NK-92 treated with Interleukin-12 subunit alpha and Interleukin-12 subunit beta, amount 100 ng/mL, for 24 hours (cell line): ENCODE data around the gene HCFC1.
"Not testable (repeated sequence)": the region's sequence is repeated elsewhere in the genome, so short reads cannot be mapped to it uniquely, and the experiment has no call there.

Source experiments
- DNase-seq: peaks from one replicate; lab custom pipeline; 2025; lab: John Stamatoyannopoulos, UW

HCFC1 gene

DNA sequence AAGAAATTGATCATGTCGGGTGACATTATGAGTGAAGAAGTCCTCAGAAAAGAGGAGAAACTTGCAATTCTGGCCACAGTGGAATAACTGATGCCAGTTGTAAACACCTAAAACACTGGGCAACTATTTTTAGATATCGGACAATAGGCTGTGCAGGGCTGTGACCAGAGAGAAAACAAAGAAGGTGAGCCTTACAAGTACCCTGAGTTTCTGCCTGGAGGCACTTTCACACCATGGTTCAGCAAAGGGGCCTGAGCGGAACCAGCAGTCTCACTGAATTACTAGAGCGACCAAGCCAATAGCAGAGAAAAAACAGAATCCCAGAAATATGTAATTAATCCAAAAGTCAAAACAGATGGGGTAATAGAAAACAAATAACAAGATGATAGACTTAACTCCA lies 36.9 kb upstream of the HCFC1 start:
- DNase-seq: no peak

DNA sequence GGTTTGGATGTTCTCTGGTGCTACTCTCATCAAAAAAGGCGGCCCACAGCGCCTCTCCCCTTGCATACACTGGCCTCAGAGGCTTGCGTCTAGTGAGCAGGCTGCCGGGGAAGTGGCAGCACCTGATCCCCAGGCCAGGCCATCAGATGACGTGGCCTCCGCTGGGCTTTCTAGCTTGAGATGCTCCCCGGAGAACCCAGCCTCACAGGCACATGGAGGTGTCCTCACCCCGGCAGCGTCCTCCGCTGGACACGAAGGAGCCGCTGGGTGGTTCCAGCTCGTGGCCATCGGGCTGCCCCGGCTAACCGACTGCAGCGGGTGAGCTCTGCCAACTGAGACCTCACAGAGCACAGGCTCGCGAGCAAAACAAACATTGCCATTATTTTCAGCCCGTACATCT lies 35.3 kb upstream of the HCFC1 start:
- DNase-seq: no peak

DNA sequence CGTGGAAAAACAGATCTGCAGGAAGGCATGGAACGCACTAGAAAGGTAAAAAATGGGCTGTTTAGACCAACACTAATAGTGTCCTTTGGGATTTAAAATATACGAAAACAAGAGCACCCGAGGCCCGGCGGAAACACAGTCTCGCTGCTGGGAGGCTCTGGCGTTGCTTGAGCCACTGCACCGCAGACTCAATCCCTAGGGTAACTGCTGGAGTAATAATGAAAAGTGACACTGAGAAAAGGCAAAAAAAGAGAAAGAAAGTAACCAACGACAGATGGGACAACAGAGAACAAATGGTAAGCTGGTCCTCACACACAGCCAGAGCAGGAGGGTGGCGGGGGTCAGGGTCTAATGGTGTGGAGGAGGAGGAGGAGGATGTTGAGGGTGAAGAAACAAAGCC lies 32.7 kb upstream of the HCFC1 start:
- no peak for DNase-seq

DNA sequence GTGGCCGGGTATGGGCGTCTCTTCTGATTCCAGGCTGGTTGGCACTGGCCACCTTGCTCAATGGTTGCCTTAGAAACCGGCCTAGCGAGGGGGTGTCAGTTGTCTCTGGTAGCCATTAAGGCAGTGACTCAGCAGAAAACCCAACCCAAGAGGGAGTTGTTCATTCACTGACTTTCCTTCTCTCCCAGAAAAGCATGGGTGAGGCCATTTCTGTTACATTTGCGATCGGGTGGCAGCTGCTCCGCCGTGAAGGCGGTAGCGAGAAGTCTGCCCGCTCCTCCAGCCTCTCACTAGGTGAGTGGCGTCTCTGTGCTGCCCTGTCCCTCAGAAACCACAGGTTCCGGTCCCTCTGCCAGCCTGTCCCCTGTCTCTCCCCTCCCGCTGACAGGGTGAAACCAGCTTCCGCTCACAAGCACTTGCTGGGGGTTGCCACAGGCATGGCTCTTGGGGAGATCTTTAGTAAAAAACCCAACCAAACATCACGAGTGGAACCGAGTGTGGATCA lies 30.6 kb upstream of the HCFC1 start:
- no peak for DNase-seq

DNA sequence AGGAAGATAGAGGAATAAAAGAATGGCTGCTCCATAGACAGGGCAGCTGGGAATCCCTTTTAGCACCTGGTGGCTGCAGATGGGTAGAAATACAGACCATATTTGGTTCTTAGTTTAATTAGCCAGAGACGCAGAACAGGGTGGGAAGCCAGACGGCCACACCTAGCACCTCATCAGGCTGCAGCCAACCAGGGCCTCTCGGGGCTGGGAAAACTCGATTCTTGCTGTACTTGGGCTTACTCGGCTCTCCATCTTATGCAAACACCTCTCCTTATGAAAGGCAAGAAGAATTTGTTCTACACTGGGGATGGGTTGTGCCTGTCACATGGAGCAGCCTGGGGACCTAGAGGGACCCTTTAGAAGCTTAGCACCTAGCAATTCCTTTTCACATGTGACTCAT lies 28.4 kb upstream of the HCFC1 start:
- DNase-seq: no peak

- no peak for DNase-seq
Measured at GRCh38 chrX:153999359-154000037, 27.9 kb upstream of the HCFC1 start.

DNA sequence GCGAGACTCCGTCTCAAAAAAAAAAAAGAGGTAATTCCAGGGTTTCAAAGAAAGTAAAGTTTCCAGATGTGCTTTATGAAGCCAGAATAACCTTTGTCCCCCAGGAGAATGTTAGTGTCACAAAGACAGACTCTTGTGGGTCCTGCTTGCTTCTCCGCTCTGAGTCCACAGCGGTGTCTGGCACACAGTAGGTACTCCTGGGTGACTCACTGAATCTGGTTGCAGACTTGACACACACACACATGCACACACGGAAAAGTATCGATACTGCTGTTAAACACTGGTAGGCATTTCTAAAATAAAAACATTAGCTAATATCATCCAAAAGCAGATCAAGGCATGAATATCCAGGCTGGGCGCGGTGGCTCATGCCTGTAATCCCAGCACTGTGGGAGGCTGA lies 23.9 kb upstream of the HCFC1 start:
- DNase-seq: no peak

DNA sequence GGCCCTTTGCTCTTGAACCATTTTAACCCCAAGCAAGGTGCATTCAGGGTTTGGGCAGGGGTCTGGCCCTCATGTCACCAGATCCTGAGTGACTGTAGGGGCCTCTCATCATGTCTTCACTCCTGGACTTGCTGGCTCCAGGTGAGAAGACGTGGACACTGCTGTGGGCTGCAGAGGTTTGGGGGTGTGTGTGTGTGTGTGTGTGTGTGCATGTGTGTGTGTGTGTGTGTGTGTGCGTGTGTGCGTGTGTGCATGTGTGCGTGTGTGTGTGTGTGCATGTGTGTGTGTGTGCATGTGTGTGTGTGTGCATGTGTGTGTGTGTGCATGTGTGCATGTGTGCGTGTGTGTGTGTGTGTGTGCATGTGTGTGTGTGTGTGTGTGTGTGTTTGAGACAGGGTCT lies 22.8 kb upstream of the HCFC1 start:
- not testable (repeated sequence) for DNase-seq

DNA sequence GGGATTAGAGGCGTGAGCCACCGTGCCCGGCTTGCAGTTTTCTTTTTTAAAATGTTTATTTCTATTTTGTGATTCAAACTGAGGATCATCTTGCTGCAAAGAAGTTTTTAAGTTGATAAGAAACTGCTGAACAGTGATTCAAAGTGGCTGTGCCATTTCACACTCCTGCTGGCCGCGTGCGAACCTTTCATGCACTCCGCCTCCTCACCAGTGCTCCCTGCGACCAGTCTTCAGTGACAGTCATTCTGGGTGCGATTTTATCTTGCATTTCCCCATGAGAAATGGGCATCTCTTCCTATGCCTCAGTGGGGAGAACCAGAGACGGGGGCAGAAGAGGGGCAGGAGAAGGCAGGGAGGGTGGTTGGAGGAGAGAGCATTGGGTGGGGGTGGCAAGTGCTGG lies 22.4 kb upstream of the HCFC1 start:
- DNase-seq: no peak

DNA sequence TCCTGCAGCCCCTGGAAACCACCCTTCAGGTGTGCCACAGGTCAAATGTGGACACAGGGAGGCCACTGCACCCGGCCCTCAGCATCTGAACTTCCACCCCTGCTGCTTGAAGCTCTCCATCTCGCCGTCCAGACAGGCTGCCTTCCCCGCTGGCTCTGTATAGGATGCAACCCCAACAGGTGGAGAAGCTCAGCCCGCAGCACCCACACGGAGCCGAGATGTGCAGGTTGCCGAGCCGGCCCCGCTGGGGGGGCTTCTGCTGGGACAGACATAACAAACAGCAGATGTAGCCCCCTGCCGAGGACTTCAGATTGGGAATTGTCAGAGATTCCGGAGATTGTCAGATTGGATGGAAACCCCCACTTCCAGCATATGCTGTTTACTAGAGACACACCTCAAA lies 21.5 kb upstream of the HCFC1 start:
- no peak for DNase-seq

DNA sequence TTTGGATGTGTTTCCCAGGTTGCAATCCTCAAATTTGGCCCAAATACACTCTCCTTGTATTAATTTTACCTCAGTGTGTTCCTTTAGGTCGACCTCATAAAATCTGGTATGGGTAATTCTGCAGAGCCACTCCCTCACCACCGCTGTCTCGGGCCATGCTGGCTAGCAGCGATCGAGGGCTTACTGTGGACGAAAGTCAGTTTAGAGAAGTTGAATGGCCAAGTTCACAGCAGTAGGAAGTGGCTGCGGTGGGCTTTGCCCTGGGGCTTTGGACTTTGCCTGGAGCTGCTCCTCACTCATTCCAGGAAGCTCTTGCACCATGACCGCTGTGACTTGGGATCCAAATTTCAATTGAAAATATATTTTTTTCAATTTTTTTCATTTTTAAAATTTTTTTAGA lies 20.6 kb upstream of the HCFC1 start:
- DNase-seq: no peak

DNA sequence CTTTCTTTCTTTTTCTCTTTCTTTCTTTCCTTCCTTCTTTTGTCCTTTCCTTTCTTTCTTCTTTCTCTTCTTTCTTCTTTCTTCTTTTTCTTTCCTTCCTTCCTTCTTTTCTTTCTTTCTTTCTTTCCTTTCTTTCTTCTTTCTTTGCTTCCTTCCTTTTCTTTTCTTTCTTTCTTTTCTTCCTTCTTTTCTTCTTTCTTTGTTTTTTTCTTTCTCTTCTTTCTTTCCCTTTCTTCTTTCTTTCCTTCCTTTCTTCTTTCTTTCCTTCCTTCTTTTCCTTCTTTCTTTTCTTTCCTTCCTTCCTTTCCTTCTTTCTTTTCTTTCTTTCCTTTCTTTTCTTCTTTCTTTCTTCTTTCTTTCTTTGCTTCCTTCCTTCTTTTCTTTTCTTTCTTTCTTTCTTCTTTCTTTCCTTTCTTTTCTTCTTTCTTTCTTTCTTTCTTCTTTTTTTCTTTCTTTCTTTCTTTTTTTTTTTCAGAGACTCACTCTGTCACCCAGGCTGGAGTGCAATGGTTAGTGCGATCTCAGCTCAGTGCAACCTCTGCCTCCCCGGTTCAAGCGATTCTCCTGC lies 19.5 kb upstream of the HCFC1 start:
- no peak for DNase-seq

GRCh38 chrX:153989973-153990655 lies 18.5 kb upstream of the HCFC1 start:
- no peak for DNase-seq

GRCh38 chrX:153988493-153988892 lies 16.9 kb upstream of the HCFC1 start:
- DNase-seq: no peak

DNA sequence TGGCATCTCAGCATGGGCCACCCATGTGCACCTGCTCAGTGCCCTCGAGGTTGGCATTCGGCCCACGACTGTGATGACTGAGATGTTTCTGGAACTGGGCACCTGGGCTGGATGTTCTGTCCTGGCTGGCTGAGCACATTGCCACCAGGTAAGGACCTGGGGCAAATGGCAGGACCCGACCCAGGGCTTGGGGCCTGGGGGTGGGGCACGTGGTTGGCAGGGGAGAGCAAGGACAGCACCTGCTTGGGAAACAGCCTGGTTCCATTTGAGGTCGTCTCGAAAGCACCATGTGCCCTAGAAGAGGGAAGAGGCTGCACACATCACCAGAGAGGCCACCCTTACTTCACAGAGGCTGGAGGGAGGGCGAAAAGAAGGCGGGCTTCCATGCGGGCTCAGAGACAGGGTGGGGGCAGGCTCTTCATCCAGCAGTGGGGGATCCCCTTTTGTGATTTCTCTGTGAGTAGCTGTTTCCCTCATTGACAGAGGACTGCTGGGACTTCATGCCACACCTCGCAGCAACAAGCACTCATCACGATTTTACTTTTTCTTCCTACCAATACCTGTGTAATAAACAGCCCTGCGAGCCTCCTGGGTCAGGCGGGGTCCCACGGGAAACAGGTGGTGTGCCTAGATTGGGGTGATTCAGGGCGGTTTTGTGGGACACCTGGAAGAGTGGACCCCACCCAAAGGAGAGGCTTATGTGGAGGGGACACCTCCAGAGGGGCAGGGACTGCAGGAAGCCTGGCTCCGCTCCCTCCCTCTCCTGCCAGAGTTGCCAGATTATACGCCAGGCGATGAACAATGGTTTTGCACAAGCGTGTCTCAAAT lies 12.9 kb upstream of the HCFC1 start:
- no peak for DNase-seq

- no peak for DNase-seq
Measured at GRCh38 chrX:153983321-153983801, 11.7 kb upstream of the HCFC1 start.

GRCh38 chrX:153981771-153982533 lies 10.3 kb upstream of the HCFC1 start:
- no peak for DNase-seq

GRCh38 chrX:153981231-153981630 lies 9.6 kb upstream of the HCFC1 start:
- DNase-seq: no peak

DNA sequence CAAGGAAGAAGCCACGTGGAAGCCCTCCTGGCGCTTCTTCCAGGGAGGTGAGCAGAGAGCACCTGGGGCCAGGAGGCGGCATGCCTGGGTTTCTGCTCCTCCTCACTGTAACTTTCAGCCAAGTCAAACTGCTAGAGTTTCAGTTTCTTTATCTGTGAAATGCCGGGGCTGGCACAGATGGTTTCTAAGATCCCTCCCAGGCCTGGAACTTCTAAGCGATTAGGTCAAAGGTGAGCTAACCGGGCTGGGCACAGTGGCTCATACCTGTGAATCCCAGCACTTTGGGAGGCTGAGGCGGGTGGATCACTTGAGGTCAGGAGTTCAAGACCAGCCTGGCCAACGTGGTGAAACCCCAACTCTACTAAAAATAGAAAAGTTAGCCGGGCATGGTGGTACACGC lies 8.8 kb upstream of the HCFC1 start:
- DNase-seq: not testable (repeated sequence)

- DNase-seq: no peak
Measured at GRCh38 chrX:153974726-153975286, 3.2 kb upstream of the HCFC1 start.

GRCh38 chrX:153974003-153974725 lies 2.5 kb upstream of the HCFC1 start:
- no peak for DNase-seq
